A549 (cell line): Measurements from ENCODE around the gene DCAF8.

ENCODE experiments used
- FOSB ChIP-seq: fragments of 250-450 bp; sonication (Bioruptor Pico); IDR thresholded peaks from 2 replicates; pipeline ENCODE4 v1.5.0; 2020; ENCODE audit warnings: mild to moderate bottlenecking, moderate library complexity
- FOSL2 ChIP-seq, 2 experiments: fragments of 450-650 bp in 1 of 2; fragments of >200 bp in 1 of 2; sonication (Bioruptor Twin) in 1 of 2; formaldehyde crosslinking; IDR thresholded peaks; 2 replicates each; pipeline versions ENCODE4 v1.5.0 to v1.6.1; 2016 to 2020; ENCODE audit warnings: mild to moderate bottlenecking in 1 of 2, moderate library complexity in 1 of 2
- GATA3 ChIP-seq: IDR thresholded peaks from 2 replicates; pipeline ENCODE4 v1.6.1; 2012; ENCODE audit warnings: borderline replicate concordance
- HDAC2 ChIP-seq: fragments of 200-600 bp; sonication (generic); IDR thresholded peaks from 2 replicates; pipeline ENCODE4 v1.6.1; 2016
- HOXA7 ChIP-seq: fragments of 250-450 bp; sonication (Bioruptor Pico); IDR thresholded peaks from 2 replicates; pipeline ENCODE4 v1.5.0; 2020; ENCODE audit warnings: mild to moderate bottlenecking, moderate library complexity
- HOXB5 ChIP-seq: fragments of 250-450 bp; sonication (Bioruptor Pico); IDR thresholded peaks from 2 replicates; pipeline ENCODE4 v1.5.0; 2020; ENCODE audit warnings: mild to moderate bottlenecking, moderate library complexity
- NPAS2 ChIP-seq: fragments of 250-450 bp; sonication (Bioruptor Pico); IDR thresholded peaks from 2 replicates; pipeline ENCODE4 v1.8.0; 2022; ENCODE audit warnings: mild to moderate bottlenecking, moderate library complexity, borderline replicate concordance
- POLR2A ChIP-seq: IDR thresholded peaks from 2 replicates; pipeline ENCODE4 v1.6.1; 2012; ENCODE audit warnings: mild to moderate bottlenecking, low read length
- RAD21 ChIP-seq, 2 experiments: fragments of >200 bp in 1 of 2; sonication (Bioruptor Twin) in 1 of 2; formaldehyde crosslinking in 1 of 2; IDR thresholded peaks in 1 of 2; conservative IDR thresholded peaks in 1 of 2; 2 replicates in 1 of 2; 3 replicates in 1 of 2; pipeline ENCODE4 v1.6.1; 2012 to 2018; ENCODE audit warnings: inconsistent platforms in 1 of 2
- ZSCAN20 ChIP-seq: fragments of 250-450 bp; sonication (Bioruptor Pico); IDR thresholded peaks from 2 replicates; pipeline ENCODE4 v1.8.0; 2022; ENCODE audit warnings: mild to moderate bottlenecking, moderate library complexity
- TF ChIP-seq, protein P1 (sequence below): fragments of >200 bp; sonication (Bioruptor Twin); formaldehyde crosslinking; IDR thresholded peaks from 3 replicates; pipeline ENCODE4 v1.5.1; 2016
- TF ChIP-seq, protein P2 (sequence below): IDR thresholded peaks from 2 replicates; pipeline ENCODE4 v1.6.1; 2012
- TF ChIP-seq, protein P3 (sequence below): fragments of 200-600 bp; sonication (generic); IDR thresholded peaks from 2 replicates; pipeline ENCODE4 v1.6.1; 2016; ENCODE audit warnings: antibody characterized with exemption, mild to moderate bottlenecking, moderate library complexity

DNA sequence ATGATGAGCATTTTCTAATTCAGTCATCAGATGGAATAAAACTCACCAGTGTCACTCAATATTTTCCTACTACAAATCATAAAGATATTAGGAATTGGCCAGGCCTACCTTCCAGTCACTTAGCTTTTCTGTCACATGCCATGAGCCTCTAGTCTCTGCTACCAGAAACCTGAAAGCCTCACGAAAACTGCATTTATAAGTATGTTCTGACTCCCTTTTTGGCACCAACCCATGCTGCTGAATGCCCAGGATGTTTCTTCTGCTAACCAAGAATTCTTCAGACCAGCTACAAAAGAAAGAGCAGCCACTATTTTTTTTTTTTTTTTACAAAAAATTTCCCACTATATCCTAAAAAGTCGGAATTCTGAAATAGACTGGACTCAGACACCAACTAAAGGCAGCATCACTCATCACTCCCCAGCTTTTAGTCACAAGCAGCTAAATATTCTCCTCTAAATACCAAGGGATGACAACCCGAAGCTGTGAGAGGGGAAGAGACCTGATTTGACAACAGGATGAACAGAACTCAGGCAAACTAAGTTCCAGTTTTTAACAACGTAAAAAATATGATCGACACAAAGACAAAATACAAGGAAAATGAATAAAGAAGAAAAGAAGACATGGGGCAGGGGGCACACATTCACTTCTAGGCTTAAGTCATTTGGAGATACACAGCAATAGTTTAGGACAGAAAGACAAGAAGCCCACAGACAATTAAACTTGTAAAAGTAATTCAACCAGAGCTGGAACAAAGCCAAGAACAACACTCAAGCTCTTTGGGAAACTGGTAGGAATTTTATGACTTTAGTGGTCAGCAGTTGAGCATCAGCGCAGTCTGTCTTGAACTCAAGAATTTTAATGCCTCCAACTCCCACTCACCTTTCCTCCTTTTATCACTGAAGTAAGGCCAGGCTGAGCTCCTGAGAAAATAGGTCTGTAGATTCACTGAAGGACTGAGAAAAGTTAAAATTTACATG is 1.7 kb downstream of the DCAF8 start:
- TF ChIP-seq, protein P1, sequence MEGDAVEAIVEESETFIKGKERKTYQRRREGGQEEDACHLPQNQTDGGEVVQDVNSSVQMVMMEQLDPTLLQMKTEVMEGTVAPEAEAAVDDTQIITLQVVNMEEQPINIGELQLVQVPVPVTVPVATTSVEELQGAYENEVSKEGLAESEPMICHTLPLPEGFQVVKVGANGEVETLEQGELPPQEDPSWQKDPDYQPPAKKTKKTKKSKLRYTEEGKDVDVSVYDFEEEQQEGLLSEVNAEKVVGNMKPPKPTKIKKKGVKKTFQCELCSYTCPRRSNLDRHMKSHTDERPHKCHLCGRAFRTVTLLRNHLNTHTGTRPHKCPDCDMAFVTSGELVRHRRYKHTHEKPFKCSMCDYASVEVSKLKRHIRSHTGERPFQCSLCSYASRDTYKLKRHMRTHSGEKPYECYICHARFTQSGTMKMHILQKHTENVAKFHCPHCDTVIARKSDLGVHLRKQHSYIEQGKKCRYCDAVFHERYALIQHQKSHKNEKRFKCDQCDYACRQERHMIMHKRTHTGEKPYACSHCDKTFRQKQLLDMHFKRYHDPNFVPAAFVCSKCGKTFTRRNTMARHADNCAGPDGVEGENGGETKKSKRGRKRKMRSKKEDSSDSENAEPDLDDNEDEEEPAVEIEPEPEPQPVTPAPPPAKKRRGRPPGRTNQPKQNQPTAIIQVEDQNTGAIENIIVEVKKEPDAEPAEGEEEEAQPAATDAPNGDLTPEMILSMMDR = no peak
- no peak for TF ChIP-seq HDAC2
- no peak for TF ChIP-seq RAD21 (conservative IDR thresholded peaks at IDR 0.05 in 1 of 2, IDR thresholded peaks at IDR 0.05 in 1 of 2)
- TF ChIP-seq, protein P2, sequence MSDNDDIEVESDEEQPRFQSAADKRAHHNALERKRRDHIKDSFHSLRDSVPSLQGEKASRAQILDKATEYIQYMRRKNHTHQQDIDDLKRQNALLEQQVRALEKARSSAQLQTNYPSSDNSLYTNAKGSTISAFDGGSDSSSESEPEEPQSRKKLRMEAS = no peak
- no peak for TF ChIP-seq HOXB5 (CRISPR knock-in tag)
- no peak for TF ChIP-seq GATA3
- no peak for TF ChIP-seq ZSCAN20 (CRISPR knock-in tag)
- TF ChIP-seq FOSL2 (IDR thresholded peaks at IDR 0.05) = no peak
- no peak for TF ChIP-seq FOSL2 (CRISPR knock-in tag; IDR thresholded peaks at IDR 0.05)
- no peak for TF ChIP-seq POLR2A
- TF ChIP-seq HOXA7 = no peak
- no peak for TF ChIP-seq FOSB (CRISPR knock-in tag)
- TF ChIP-seq, protein P3, sequence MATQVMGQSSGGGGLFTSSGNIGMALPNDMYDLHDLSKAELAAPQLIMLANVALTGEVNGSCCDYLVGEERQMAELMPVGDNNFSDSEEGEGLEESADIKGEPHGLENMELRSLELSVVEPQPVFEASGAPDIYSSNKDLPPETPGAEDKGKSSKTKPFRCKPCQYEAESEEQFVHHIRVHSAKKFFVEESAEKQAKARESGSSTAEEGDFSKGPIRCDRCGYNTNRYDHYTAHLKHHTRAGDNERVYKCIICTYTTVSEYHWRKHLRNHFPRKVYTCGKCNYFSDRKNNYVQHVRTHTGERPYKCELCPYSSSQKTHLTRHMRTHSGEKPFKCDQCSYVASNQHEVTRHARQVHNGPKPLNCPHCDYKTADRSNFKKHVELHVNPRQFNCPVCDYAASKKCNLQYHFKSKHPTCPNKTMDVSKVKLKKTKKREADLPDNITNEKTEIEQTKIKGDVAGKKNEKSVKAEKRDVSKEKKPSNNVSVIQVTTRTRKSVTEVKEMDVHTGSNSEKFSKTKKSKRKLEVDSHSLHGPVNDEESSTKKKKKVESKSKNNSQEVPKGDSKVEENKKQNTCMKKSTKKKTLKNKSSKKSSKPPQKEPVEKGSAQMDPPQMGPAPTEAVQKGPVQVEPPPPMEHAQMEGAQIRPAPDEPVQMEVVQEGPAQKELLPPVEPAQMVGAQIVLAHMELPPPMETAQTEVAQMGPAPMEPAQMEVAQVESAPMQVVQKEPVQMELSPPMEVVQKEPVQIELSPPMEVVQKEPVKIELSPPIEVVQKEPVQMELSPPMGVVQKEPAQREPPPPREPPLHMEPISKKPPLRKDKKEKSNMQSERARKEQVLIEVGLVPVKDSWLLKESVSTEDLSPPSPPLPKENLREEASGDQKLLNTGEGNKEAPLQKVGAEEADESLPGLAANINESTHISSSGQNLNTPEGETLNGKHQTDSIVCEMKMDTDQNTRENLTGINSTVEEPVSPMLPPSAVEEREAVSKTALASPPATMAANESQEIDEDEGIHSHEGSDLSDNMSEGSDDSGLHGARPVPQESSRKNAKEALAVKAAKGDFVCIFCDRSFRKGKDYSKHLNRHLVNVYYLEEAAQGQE = no peak
- TF ChIP-seq NPAS2 = no peak
